GOT3 (cell line): Measurements from ENCODE around the gene ACO2.
"Not testable (repeated sequence)": the region's sequence is repeated elsewhere in the genome, so short reads cannot be mapped to it uniquely, and the experiment has no call there.

Experiments
- DNase-seq: peaks from one replicate; lab custom pipeline; 2025; ENCODE audit warnings: mixed read lengths; lab: John Stamatoyannopoulos, UW

Gene ACO2

DNA sequence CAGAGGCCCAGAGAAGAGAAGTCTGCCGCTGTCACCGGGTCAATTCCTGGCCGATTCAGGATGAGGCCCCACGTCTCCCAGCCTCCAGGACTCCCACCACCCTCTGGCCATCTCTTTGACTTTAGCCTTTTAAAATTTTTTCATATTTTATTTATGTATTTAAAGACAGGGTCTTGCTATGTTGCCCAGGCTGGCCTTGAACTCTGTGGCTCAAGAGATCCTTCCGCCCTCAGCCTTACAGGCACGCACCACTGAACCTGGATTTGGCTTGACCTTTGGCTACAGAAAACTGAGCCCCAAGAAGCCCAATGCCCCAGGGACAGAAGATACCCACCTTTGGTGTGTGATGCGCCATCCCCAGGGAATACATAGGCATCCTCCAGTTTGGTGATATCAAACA is 71.4 kb downstream of the ACO2 start:
- DNase-seq, result no peak

DNA sequence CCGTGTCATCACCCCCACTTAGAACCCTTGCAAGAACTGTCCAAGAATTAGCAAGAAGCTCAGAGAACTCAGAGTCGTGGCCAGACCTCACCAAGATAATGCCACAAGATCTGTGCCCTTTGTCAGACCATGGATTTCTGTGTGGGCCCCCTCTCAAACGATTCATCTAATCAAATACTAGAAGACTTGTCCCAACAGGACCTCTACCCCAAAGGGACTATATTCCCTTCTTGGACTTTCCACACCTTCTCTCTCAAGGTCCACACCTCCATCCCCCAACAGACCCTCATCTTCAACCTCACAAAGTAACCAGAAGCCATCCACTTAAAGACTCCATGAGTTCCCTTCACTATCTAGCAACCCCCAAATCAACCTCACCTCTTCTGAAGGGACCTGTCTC is 72.6 kb downstream of the ACO2 start:
- DNase-seq, result no peak

DNA sequence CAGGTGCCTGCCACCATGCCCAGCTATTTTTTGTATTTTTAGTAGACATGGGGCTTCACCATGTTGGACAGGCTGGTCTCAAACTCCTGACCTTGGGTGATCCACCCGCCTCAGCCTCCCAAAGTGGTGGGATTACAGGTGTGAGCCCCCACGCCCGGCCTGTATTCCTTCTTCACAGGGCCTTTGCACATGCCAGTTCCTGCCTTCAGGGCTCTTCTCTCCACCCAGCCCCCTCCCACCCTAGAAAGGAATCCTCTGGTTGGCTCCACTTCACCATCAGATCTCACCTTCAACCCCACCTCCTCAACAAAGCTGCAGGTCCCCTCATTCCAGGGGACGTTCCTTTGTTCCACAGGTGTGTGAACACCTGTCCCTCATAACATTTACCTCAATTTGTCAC is 73.3 kb downstream of the ACO2 start:
- DNase-seq, result no peak

GRCh38 chr22:41543854-41544670 is 75.1 kb downstream of the ACO2 start, which contains the start of gene POLR3H:
POLR3H (minus strand) TSS chr22:41544470; CDS start chr22:41544101, 369 bp downstream.
- peak; percentile 90 for DNase-seq

GRCh38 chr22:41544671-41545476 is 76.0 kb downstream of the ACO2 start:
- DNase-seq, result no peak

- DNase-seq, result no peak
Observed at GRCh38 chr22:41548830-41549211, 79.9 kb downstream of the ACO2 start.

- DNase-seq, result no peak
Observed at GRCh38 chr22:41550952-41551491, 82.1 kb downstream of the ACO2 start.

GRCh38 chr22:41551877-41552582 is 83.1 kb downstream of the ACO2 start:
- no peak for DNase-seq

DNA sequence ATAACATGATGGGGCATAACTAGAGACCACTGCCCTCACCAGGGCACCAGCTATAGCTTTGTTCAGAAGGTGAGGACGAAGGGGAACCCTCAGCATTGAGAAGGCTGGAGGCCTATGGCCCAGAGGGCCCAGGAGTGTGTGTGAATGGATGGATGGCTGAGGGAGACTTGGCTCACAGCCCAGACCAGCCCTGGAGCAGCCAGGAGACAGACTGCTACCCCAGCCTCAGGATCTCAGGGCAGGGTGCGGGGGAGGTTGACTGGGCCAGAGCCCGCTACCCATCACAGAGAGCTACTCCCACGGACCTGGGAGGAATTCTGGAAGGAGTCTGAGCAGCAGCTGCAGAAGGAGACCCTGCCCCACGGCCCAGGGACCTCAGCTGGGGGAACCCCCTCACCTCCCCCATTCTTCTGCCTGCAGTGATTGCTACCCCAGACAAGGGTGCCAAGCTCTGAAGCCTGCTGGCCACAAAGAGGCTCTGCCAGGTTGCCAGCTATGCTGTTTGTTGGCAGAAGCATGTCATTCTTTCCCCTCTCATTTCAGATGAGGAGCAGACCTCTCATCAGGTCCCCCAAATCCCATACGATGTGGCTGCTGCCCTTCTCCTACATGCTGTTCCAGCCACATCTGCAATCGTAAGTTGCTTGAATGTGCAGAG is 86.5 kb downstream of the ACO2 start:
- no peak for DNase-seq

DNA sequence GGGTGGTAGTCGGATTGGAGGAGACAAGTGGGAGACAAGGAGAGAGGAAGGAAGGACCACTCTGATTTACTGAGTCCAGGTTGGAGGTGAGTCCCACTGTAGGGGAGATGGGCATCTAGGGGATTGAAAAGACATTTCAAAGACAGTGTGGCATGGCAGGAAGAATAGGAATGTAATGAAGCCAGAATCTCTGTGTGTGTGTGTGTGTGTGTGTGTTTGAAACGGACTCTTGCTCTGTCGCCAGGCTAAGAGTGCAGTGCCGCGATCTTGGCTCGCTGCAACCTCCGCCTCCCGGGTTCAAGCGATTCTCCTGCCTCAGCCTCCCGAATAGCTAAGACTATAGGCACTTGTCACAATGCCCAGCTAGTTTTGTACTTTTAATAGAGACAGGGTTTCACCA is 87.6 kb downstream of the ACO2 start:
- DNase-seq, result no peak

- DNase-seq, result no peak
Observed at GRCh38 chr22:41557401-41558240, 88.7 kb downstream of the ACO2 start.

- DNase-seq, result not testable (repeated sequence)
Observed at GRCh38 chr22:41558241-41558630, 89.3 kb downstream of the ACO2 start.

DNA sequence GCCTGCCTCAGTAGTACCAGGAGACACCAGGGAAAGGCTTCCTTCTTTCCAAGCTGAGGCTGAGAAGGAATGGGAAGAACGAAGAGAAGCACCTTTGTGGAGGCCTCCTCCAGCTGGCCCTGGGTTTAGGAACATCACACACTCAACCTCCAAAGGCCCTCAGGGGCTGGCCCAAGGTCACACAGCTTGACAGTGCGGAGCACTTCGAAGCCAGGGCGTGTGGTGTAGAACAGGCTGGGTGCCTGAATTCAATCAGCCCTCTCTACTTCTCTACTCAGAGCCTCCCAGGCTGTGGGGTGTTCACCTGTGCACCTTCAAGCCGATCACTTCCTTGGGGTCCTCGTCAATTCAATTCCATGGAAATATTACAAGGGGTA is 91.2 kb downstream of the ACO2 start:
- no peak for DNase-seq

DNA sequence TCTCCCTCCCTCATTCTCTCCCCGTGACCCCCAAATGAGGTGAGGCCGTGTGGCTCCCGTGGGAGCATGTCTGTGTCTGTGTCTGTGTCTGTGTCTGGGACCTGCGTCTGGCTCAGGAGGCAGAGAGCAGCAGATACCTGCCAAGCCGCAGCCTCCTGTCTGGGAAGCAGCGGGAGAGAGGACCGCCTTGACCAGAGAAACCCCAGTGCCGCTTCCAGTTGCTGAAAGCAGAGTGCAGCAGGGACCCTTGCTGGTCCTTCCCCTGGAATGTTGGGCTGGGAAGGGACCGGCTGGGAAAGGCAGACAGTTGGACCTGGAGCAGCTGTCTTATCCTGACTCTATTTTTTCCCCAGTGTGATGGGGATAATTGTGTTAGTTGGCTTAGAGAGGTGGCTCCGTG is 92.4 kb downstream of the ACO2 start:
- DNase-seq, result no peak

GRCh38 chr22:41561788-41562187 is 92.9 kb downstream of the ACO2 start:
- no peak for DNase-seq

DNA sequence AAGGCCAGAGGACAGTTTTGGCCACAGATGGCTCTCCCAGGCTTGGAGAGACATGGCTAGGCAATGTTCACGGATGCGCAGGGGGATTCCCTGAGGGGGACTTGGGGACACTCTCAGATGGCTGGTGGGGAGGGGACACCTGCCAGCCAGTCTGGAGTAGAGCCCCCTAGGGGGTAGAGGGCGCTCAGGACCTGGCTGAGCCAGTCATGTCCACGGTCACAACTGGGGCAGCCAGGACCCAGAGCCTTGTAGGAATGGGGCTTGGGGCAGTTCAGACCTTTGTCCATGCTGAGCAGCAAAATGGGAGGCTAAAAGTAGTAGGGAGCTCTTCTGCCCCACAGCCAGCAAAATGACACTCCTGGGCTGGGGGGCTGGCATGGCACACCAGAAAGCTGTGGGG is 93.5 kb downstream of the ACO2 start:
- DNase-seq, result no peak

DNA sequence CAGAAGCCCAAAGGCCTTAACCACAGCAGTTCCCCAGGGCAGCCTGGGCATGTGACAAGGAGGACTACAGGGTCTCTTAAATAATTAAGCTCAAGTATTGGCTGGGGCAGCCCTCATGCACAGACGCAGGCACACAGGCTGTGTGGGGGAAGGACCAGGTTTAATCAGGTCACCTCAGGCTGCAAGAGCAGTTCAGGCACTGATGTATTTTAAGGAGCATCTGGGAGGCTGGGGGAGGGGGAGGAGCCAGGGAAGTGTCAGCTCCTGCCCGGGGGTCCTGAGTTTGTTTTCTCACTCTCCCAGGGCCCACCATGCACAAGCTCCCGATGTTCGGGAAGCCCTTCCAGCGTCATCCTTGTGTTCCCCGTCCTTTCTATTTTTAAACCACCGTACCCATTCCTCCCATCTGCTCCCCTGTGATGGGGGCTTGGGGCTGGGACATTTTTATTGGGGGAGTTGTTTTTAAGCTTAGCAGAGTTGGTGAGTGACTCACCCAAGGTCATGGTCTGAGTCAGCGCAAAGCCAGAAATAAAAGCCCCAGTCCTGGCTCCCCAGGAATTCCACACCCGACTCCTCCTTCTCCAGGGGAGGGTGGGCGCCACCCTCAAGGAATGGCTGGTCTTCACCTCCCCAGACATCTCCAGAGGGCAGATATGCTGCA is 94.3 kb downstream of the ACO2 start:
- DNase-seq, result no peak

- no peak for DNase-seq
Observed at GRCh38 chr22:41564563-41564962, 95.6 kb downstream of the ACO2 start.

DNA sequence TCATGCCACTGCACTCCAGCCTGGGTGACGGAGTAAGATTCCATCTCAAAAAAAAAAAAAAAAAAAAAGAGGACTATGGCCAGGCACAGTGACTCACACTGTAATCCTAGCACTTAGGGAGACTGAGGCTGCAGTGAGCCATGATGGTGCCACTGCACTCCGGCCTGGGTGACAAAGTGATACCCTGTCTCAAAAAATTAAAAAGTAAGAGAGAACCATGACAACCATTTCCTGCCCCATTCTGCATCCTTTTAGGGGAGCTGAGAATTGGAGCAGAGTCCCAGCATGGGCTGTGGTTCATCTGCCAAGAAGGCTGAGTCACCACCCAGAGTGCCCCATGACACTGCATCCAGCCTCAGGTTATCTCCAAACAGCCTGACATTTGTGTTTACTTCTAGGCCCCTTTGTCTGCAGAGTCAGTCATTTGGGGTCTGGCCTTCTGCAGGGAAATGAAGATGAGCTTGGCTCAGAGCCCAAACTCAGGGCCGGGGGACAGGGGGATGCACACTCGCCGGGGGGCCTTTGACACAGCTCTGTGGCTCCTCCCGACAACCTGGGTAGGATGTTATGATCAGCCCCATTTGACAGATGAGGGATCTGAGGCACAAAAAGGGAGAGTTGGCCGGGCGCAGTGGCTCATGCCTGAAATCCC is 96.6 kb downstream of the ACO2 start:
- no peak for DNase-seq

DNA sequence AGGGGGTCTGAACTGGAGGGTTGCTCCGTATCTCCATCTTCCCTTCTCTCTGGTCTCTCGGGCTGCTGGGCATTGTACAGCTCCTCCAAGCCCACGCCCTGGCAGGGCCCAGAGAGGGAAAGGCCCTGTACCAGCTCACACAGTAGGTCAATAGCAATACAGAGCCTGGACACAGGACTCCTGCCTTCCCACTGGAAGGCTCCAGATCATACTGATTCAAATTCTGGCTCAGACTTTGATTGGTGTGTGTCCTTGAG is 98.5 kb downstream of the ACO2 start:
- no peak for DNase-seq
